Hypothalamus (tissue), 51 donors: ENCODE results near the gene PPIF.

Experiments
- DNase-seq, 51 donors: peaks; one replicate each; lab custom pipeline; 2025; lab: John Stamatoyannopoulos, UW

The PPIF gene

DNA sequence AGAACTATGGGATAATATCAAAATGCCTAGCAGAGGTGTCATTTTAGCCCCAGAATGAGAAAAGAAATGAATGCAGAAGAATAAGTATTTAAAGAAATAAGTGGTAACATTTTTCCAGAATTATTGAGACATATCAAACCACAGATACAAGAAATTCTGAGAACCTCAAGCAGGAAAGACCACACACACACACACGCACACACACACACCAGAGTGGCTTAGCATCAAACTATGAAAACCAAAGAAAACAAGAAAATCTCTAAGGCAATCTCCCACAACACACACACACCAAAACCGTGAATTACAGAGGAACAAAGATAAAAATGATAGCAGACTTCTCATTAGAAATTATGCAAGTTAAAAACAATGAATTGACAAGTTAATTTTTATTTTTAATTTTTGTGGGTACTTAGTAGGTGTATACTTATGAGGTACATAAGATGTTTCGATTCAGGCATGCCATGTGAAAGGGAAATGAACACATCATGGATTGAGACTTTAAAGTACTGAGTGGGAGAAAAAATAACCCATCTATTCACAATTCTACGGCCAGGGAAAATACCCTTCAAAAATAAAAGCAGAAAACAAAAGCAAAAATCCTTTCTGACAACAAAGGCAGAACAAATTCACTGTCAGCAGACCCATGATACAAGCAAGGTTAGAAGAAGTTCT is 14.6 kb downstream of the PPIF start:
- DNase-seq = no peak

DNA sequence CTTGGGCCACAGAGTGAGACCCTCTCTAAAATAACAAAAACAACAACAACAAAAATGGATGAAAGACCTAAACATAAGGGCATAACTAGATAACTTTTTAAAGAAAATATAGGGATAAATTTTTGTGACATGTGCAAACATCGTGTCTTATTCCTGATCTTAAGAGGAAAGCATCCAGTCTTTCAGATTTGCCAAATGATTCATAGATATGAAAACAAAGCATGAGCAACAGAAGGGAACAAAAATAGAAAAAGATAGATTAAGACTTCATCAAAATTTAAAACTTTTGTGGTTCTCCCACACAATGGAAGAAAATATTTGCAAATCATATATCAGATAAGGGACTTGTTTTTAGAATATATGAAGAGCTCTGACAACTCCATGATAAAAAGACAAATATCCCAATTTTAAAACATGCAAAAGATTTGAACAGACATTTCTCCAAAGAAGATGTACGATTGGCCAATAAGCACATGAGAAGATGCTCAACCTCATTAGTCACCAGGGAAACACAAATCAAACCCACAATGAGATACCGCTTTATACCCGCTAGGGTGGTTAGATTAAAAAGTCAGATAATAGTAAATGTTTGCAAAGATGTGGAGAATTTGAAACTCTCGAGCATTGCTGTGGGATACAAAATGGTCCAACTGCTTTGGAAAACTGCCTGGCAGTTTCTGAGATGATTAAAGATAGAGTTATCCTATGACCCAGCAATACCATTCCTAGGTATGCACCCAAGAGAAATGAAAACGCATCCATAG is 20.3 kb downstream of the PPIF start:
- no peak for DNase-seq

DNA sequence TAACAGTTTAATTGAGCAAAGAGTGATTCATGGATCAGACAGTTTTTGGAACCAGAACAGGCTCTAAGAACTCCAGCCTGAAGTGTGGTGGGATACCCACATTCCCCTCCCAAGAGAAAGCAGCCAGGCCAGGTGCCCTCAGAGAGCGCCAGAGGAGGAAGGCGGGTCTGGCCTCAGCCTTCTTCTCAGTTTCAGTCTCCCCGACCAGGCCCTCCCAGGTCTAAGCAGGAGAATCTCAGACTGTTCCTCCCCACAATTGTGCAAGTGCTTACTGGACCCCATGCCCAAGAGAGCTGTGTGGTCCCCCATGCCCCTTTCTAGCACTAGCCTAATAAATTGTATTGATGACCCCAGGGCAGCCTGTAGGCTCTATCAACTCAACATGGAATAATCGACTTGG is 25.6 kb downstream of the PPIF start:
- no peak for DNase-seq

DNA sequence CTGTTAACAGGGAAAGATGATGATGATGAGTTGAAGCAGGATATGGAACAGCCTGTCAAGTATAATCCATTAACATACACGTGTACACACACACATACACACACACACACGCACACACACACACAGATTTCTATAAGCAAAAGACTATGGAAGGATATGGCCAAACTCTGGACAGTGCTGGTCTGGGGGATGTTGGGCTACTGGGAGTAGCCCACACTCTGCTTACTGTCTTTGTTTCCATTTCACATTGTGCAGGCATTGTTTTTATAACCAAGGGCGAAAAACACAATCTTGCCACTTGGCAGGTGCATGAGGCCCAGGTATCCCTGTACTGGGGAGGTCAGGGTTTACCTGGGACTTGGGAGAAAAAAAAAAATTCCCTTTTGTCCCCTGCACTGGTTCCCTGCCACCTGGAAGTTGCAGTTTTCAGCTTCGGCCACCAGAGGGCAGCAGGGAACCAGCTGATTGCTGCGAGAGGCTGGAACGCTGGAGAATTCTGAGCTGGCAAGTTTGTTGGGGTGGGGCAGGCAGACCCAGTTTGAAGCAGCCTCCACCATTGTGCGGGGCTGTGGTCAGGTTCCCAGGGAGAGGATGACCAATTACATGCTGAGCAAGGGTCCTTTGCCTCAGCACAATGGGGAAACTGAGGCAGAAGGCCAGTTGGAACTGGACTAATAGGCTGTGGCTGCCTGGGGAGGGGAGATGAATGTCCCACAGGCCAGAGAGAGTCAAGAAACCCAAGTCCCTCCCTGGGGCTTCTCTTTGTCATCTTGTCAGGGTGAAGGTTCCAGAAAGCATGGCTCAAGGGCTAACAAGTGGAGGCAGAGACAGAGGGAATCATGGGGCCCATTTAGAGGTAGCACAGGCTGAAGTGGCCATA is 27.3 kb downstream of the PPIF start:
- peak in 42 of 51 donors; percentile 30 to 87 (median 67) for DNase-seq

DNA sequence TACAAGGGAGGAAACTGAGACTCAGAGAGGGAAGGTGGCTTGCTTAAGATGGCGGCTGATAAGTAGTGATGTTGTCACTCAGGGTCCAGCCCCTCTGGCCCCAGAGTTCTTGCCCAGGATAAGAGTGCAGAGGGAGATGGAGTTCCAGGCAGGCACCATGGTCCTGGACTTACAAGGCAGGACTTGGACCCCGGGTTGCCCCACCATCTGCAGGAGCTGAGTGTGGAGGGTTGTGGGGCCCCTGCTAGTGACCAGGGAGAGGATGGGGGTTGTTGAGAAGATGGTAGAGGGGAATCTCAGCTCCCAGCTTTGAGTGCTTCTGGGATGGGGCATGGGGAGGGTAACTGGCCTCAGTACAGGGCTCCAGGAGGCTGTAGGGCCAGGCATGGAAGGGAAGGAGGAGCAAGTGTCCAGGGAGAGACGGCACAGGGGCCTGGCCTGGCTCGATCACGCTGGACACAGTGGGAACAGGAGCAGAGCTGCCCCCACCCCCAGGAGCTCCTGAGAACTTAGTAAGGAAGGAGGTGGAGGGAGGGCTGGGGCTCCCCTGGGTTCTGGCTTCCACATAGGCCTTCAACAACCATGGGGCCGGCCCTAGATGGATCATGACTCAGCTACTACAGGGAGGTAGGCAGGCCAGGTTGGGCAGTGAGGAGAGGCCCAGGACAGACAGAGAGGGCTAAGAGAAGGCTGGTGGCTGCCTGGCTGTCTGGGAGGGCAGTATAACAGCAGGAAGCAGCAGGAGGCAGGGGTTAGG is 28.2 kb downstream of the PPIF start:
- no peak for DNase-seq

DNA sequence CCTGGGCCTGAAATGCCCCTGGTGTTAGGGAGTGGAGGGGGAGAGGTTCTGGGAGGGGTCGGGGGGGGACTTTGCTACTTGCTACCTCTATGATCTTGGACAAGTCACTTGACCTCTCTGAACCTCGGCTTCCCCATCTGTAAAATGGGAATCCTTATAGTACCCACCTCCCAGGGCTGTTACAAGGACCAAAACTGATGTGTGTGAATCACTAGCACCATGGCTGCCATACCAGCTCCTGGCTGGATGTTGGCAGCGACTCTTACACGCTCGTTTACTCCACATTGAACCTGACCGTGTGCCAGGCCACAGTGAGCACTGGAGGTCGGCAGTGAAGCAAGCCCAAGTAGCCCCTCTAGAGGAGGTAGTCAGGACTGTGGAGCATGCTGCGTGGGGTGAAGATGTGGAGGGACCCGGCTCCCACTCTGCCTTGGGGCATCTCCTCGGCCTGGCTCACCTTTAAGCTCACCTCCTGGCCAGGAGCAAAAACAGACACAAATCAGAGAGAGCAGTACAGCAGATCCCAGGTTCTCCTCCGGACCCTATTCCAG is 28.9 kb downstream of the PPIF start:
- DNase-seq = no peak

DNA sequence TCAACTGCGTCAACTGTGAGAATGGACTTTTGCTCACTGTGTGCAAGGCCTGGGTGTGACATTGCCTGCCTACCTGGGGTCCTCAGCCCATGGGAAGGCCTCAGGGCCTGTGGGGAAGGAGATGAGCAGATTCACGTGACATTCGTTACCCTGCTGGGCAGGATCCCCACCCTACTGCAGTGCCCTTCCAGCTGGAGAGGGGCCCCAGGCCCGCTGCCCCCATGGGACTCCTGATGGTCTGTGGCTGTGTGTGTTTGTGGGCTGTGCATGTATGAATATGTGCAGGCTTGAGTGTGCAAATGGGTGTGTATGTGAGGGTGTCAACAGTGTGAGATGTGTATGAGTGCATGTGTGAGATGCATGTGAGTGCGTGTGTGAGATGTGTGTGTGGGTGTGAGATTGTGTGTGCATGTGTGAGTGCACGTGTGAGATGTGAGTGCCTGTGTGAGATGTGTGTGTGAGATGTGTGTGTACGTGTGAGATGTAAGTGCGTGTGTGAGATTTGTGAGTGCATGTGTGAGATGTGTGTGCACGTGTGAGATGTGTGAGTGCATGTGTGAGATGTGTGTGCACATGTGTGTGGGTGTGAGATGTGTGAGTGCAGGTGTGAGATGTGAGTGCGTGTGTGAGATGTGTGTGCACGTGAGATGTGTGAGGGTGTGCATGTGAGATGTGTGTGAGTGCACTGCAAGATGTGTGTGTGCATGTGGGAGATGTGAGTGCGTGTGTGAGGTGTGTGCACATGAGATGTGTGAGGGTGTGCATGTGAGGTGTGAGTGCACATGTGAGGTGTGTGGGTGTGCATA is 29.7 kb downstream of the PPIF start:
- DNase-seq = no peak

DNA sequence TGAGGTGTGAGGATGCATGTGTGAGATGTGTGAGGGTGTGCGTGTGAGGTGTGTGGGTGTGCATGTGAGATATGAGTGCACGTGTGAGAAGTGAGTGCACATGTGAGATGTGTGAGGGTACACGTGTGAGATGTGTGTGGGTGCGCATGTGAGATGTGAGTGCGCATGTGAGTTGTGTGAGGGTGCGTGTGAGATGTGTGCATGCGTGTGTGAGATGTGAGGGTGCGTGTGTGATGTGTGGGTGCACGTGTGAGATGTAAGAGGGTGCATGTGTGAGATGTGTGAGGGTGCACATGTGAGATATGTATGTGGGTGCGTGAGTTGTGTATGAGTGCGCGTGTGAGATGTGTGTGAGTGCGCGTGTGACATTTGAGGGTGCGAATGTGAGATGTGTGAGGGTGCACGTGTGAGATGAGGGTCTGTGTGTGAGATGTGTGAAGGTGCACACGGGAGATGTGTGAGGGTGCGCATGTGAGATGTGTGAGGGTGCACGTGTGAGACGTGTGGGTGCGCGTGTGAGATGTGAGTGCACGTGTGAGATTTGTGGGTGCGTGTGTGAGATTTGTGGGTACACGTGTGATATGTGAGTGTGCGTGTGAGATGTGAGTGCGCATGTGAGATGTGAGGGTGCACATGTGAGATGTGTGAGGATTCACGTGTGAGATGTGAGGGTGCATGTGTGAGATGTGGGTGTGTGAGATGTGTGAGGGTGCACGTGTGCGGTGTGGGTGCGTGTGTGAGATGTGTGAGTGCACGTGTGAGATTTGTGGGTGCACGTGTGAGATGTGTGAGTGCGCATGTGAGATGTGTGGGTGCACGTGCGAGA is 30.5 kb downstream of the PPIF start:
- no peak for DNase-seq

DNA sequence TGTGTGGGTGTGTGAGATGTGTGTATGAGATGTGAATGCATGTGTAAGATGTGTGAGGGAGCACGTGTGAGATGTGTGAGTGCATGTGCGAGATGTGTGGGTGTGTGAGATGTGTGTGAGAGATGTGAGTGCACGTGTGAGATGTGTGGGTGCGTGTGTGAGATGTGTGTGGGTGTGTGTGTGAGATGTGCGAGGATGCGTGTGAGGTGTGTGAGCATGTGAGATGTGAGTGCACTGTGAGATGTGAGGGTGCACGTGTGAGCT is 31.0 kb downstream of the PPIF start:
- DNase-seq = no peak

DNA sequence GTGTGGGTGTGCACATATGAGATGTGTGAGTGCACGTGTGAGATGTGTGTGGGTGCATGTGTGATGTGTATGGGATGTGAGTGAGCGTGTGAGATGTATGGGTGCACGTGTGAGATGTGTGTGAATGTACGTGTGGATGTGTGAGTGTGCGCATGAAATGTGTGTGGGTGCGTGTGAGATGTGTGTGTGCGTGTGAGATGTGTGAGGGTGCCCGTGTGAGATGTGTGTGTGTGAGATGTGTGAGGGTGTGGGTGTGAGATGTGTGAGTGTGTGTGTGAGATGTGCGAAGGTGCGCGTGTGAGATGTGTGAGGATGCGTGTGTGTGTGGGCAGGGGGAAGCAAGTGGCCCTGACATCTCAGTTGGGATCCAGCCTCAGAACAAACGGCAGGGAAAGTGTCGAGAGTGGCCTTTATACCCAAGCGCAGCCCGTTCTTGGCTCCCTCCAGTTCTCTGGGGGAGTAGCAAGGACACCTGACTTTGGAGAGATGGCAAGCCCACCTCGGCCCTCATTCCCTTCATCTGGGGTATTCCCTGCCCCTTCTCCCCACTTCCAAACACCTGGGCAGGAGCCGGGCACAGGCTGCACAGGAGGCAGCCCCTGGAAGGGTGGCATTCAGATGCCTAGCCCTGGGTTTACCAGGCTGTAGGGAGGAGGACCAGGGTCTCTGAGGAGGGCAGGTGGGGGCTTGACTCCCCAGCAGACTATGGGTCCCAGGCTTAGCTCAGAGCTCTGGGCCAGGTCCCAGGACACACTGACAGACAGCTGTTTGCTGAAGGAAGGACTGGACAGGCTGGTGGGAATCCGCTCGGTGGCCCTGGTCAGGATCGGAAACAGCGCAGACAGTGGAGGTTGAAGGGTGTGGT is 31.6 kb downstream of the PPIF start:
- DNase-seq = no peak

DNA sequence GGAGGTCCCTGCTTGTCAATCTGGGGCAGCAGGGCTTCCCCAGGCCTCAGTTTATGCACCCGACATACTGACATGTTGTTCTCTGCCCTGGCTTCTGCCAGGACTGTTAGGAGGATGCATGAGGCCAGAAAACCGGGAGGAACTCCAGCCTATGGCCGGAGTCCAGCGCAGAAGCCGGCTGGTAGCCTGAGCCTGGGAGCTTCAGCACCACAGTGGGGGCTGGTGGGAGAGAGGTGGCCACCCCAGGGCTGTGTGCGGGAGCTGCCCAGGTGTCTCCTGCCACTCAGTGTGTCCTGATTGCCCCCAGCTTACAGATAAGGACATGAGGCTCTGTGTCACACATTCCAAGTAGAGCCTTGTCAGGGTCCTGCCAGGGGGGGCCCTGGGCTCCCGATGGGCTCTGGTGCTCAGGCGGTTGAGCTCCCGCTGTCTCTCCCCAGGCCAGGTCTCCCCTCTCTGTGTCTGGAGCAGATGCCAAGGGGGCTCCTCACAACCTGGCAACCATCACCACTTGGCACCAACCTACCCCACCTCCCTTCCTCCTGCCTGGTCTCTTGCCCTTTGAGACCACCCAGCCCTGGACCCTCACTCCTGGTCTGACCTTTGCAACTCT is 32.3 kb downstream of the PPIF start:
- peak in 6 of 51 donors; percentile 27 to 50 (median 43) for DNase-seq

DNA sequence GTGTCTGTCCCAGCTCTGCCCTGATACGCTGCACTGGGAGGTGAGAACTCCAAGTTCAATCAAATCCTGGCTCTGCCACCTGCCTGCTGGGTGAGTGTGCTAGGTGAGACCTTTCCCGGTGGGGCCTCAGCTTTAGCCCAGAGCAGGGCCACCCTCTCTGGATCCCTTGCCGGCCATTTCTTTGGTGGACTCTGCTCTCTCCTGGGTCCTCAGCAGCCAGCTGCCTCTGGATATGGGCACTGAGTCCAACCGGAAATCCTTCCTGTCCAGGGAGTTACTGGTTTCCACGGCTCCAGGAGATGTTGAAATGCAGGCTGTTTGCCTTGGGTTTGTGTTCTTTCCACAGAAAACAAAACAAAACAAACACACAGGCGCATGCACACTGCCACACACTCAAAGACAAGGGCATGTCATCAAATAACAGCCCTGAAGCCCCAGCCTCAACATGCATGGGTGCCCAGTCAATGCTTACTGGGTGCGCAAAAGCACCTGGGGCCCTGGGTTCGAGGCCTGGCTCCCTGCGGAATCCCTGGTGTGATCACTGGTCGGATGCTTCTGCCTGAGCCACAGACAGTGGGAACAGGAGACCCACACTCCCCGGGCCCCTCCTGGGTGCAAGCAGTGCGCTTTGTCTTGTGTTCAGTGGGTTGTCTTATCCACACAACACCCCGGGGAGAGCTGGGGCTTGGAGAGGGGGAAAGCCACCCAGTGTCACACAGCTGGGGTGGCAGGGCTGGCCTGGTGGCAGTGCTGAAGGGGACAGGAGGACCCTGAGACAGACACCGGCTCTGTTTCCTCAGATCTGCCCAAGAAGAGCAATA is 33.1 kb downstream of the PPIF start:
- DNase-seq = no peak

DNA sequence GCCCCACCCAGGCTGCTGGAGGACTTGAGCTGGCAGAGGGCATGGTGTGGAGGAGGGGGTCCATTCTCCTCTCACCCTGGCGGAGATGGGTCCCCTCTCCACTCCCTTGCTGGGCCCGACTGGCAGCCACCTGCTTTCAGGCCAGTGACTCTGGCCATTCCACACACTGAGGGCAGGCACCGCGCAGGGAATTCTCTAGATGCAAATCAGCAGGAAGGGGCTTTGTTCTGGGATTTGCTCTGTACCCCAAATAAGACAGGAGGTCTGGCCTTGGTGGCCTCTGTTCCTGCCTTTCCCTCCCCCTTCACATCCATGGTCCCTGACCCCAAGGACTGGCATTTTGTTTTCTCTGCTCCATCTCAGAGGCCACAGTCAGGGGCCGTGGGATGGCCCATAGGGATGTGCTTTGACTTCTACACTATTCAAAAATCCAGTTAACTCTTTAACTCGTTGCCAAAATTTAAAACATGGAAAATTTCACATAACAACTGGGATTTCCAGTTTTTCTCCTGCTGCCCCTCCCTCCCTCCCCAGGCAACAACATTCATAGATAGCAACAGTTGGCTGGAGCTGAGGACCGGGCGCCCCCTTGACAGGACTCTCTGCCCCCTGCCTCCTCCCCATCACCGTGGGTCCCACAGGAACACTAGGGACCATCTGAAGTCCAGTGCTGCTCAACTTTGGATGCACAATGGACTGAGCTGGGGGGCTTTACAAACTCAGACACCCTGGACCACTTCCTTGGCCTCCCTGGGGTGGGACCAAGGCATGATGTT is 33.9 kb downstream of the PPIF start:
- no peak for DNase-seq

DNA sequence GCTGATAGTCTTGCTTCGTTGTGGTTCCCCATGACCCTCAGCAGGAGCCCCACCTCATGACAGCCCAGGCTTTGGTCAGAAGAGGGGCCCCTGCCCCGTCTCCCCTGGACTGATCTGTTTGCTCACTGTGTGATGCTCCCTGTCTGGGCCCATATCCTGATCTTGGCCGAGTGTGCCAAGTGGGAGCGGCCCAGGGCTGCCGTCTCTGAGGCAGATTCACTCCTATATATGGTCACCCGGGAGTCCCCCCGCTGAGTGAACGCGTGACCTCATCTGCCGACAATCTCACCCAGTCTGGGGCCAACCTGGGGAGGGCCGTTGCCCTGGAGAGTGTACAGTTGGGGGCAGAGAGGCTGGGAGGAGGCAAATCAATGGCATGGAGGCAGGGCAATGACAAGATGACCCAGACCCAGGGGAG is 34.5 kb downstream of the PPIF start:
- peak in 9 of 51 donors; percentile 34 to 72 (median 55) for DNase-seq

DNA sequence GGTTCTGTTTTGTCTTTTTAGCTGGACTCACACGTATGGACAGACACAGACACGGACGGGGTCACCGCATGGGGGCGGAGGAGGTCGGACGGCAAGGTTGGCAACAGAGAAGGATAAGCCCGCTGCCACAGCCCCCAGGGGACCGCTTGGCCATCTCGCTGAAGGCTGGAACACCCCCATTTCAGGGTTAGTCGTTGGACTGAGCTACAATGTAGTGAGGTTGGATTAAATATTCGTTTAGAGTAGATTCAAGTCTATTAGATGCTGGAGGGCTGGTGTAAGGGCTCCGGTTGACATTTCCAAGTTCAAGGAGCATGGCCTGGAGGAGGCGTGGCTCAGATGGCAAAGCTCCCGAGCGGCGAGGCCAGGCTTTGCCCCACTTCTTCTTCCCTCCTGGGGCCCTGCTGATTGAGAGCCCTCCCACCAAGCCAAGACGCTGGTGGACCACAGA is 35.2 kb downstream of the PPIF start:
- no peak for DNase-seq
